Natural killer cell treated with Interleukin-12 subunit alpha and Interleukin-12 subunit beta and Interleukin-15 and Interleukin-18, amount 100 ng/mL, for 72 hours (primary cell): ENCODE data around the gene PDE7B. TPM values are rescaled to one million over a fixed set of nuclear protein-coding genes. Genes with fewer than 3 reads are reported as not detected.

Experiments used
- ATAC-seq, 2 donors: fragments of 150-1000 bp; cut with Tn5 transposase in 1 of 2; sonication (Bioruptor Pico), chemical (Tn5 transposase) in 1 of 2; 2 replicates each; pipeline ENCODE4 v1.10.0; 2021
- DNase-seq: peaks from one replicate; pipeline ENCODE4 v3.0.0; 2022; ENCODE audit warnings: low spot score
- H3K27ac Mint-ChIP-seq, 2 donors: 1 replicate in 1 of 2; 2 replicates in 1 of 2; pipeline ENCODE4 v1.8.0; 2022; ENCODE audit warnings: mixed read lengths in 2 of 2, mild to moderate bottlenecking in 1 of 2, moderate library complexity in 1 of 2
- H3K27me3 Mint-ChIP-seq, 2 donors: 1 replicate in 1 of 2; 2 replicates in 1 of 2; pipeline ENCODE4 v1.8.0; 2022; ENCODE audit warnings: mixed read lengths in 2 of 2
- H3K36me3 Mint-ChIP-seq: one replicate; pipeline ENCODE4 v1.8.0; 2022; ENCODE audit warnings: mixed read lengths
- H3K4me1 Mint-ChIP-seq, 2 donors: 1 replicate in 1 of 2; 2 replicates in 1 of 2; pipeline ENCODE4 v1.8.0; 2022; ENCODE audit warnings: low read depth in 2 of 2, mixed read lengths in 2 of 2, mild to moderate bottlenecking in 1 of 2
- H3K4me3 Mint-ChIP-seq: one replicate; pipeline ENCODE4 v1.8.0; 2022; ENCODE audit warnings: mixed read lengths
- H3K9me3 Mint-ChIP-seq: 2 replicates; pipeline ENCODE4 v1.8.0; 2022; ENCODE audit warnings: mixed read lengths
- total RNA-seq, 2 donors: library from RNA; stranded (reverse); gene quantifications; one replicate each; pipeline ENCODE4 v1.2.3, GENCODE V29; 2022

Gene PDE7B
- total RNA-seq, 2 donors from 2014 or later = 0.14 TPM; not detected in 1

DNA sequence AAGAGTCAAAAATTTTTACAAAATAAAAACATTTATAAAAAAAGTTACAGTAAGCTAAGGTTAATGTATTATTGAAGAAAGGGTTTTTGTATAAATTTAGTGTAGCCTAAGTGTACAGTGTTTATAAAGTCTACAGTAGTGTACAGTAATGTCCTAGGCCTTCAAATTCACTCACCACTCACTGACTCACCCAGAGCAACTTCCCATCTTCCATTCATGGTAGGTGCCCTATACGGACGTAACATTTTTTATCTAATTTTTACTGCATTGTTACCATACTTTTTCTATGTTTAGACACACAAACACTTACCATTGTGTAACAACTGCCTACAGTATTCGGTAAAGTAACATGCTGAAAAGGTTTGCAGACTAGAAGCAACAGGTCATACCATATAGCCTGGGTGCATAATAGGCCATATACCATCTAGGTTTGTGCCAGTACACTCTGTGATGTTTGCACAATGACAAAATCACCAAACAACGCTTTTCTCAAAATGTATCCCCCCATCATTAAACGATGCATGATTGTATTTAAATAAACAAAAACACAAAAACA is 392.6 kb downstream of the PDE7B start:
- Mint-ChIP-seq H3K4me3 (no peak overlapping the region), H3K4me1 (peaks cover 5 to 12% of the 10 kb centered on the region in 2 donors), H3K9me3 (no peaks in the 10 kb centered on the region), H3K27ac (no peak overlapping the region), H3K36me3 (peaks cover 25% of the 10 kb centered on the region), H3K27me3 (no peaks in the 10 kb centered on the region)
- DNase-seq = no peak
- ATAC-seq = no peak
